Tibial nerve (tissue), 3 donors: ENCODE data around the gene RFPL1.

Source experiments
- CTCF ChIP-seq, 5 experiments: fragments of 200-600 bp in 3 of 5; fragments of 450-650 bp in 2 of 5; sonication (generic) in 3 of 5; IDR thresholded peaks; one replicate each; pipeline ENCODE4 v1.5.1; 2016 to 2019; ENCODE audit warnings: antibody characterized with exemption in 5 of 5, mild to moderate bottlenecking in 3 of 5, moderate library complexity in 2 of 5
- POLR2A ChIP-seq, 2 donors: fragments of 450-650 bp; IDR thresholded peaks; one replicate each; pipeline ENCODE4 v1.6.1; 2017; ENCODE audit warnings: antibody characterized with exemption in 2 of 2, mild to moderate bottlenecking in 2 of 2, moderate library complexity in 2 of 2

GRCh38 chr22:29390270-29390669 lies 48.1 kb upstream of the RFPL1 start:
- TF ChIP-seq CTCF (IDR thresholded peaks at IDR 0.05), result no peak
- TF ChIP-seq POLR2A (IDR thresholded peaks at IDR 0.05), result no peak
